ENCODE results near the gene PTPRD.

The PTPRD gene

DNA sequence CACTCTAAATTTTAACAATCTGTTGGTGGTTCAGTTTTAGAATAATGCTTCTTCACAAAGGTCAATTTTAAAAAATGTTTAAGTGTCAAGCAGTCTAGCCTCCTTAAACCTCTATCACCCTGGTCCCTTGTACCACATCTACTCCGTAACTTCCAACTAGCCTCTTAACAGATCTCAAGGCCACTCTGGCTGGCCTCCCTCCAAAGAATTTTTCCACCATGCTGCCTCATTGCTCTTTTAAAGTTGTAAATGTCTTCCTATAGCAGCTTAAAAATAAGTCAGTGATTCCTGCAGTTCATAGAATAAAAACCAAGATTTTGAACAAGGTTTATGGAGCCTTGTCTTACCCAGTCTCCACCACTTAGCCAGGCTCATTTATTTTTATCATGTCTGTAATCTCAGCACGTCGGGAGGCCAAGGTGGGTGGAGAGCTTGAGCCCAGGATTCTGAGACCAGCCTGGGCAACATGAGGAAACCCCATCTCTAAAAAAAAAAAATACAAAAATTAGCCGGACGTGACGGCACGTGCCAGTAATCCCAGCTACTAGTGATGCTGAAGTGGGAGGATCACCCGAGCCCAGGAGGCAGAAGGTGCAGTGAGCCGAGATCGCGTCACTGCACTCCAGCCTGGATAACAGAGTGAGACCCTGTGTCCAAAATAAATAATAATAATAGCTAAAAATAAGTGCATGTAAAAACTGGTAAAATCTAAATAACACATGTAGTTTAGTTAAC, 1888.4 kb downstream of the PTPRD start:
- no peak for TF ChIP-seq POLR2A (IDR thresholded peaks at IDR 0.05; ENCODE audit: low read depth, low read length)
- no peak for TF ChIP-seq TAF1 (IDR thresholded peaks at IDR 0.05; ENCODE audit: borderline replicate concordance, low read depth, low read length)
- DNase-seq (ENCODE audit: insufficient read length) (no peak), FAIRE-seq (no peak)

GRCh38 chr9:8723195-8723594, 1889.6 kb downstream of the PTPRD start:
- FAIRE-seq (no peak), DNase-seq (ENCODE audit: insufficient read length) (no peak)
- TF ChIP-seq POLR2A (IDR thresholded peaks at IDR 0.05; ENCODE audit: low read depth, low read length) (no peak), POLR2AphosphoS5 (IDR thresholded peaks at IDR 0.05; ENCODE audit: low read depth, low read length) (no peak), TAF1 (IDR thresholded peaks at IDR 0.05; ENCODE audit: borderline replicate concordance, low read depth, low read length) (no peak)

- FAIRE-seq (no peak), DNase-seq (ENCODE audit: insufficient read length) (no peak)
- TF ChIP-seq TAF1 (IDR thresholded peaks at IDR 0.05; ENCODE audit: borderline replicate concordance, low read depth, low read length) = no peak
- TF ChIP-seq POLR2A (IDR thresholded peaks at IDR 0.05; ENCODE audit: low read depth, low read length) = no peak
- TF ChIP-seq POLR2AphosphoS5 (IDR thresholded peaks at IDR 0.05; ENCODE audit: low read depth, low read length) = no peak
These were observed 1892.8 kb downstream of the PTPRD start for GRCh38 chr9:8719833-8720486.

GRCh38 chr9:8718121-8718725, 1894.6 kb downstream of the PTPRD start:
- TF ChIP-seq POLR2A (IDR thresholded peaks at IDR 0.05; ENCODE audit: low read depth, low read length) = no peak
- no peak for TF ChIP-seq TAF1 (IDR thresholded peaks at IDR 0.05; ENCODE audit: borderline replicate concordance, low read depth, low read length)
- TF ChIP-seq POLR2AphosphoS5 (IDR thresholded peaks at IDR 0.05; ENCODE audit: low read depth, low read length) = no peak
- no peak for DNase-seq (ENCODE audit: insufficient read length)
- no peak for FAIRE-seq

DNA sequence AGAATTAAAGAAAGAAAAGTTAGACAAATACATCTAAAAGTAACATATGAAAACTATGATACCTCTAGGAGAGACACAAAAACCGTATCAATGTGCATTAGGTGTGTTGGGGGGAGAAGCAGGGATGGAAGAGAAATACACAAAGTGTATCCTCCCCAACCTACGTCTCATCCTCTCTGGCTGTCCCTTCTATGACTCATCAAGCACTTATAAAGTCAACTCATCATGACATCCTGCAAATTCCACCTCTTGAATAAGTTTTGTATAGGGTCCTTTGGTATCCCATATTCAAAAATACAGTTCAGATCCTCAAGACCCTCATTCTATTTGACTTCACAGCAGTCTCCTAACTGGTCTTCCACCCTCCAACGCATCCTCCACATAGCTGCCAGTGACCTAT, 1895.7 kb downstream of the PTPRD start:
- FAIRE-seq (no peak), DNase-seq (ENCODE audit: insufficient read length) (no peak)
- TF ChIP-seq POLR2A (IDR thresholded peaks at IDR 0.05; ENCODE audit: low read depth, low read length) (no peak), POLR2AphosphoS5 (IDR thresholded peaks at IDR 0.05; ENCODE audit: low read depth, low read length) (no peak), TAF1 (IDR thresholded peaks at IDR 0.05; ENCODE audit: borderline replicate concordance, low read depth, low read length) (no peak)

DNA sequence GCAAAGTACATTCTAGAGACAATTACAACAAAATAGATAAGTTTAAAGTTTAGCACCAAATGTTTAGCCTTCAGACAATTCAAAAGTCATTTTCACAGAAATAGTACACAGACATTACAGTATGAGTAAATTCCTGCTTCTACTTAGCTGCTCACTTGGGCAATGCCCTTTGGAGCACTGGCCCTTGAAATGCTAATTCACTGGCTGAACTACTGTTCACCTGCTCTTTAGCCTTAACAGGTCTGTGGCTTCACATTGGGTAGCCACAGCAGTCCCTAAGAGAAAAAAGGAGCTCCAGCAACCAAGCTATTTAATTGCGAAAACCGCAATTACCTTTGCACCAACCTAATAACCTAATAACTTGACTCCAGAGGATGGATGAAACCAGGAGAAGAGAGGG, 1897.0 kb downstream of the PTPRD start:
- DNase-seq (ENCODE audit: insufficient read length) = no peak
- no peak for FAIRE-seq
- TF ChIP-seq POLR2AphosphoS5 (IDR thresholded peaks at IDR 0.05; ENCODE audit: low read depth, low read length) (no peak), TAF1 (IDR thresholded peaks at IDR 0.05; ENCODE audit: borderline replicate concordance, low read depth, low read length) (no peak)

- FAIRE-seq (no peak), DNase-seq (ENCODE audit: insufficient read length) (no peak)
- TF ChIP-seq POLR2AphosphoS5 (IDR thresholded peaks at IDR 0.05; ENCODE audit: low read depth, low read length) = no peak
- no peak for TF ChIP-seq TAF1 (IDR thresholded peaks at IDR 0.05; ENCODE audit: borderline replicate concordance, low read depth, low read length)
- no peak for TF ChIP-seq POLR2A (IDR thresholded peaks at IDR 0.05; ENCODE audit: low read depth, low read length)
These were observed 1899.0 kb downstream of the PTPRD start for GRCh38 chr9:8713811-8714165.

- FAIRE-seq (no peak), DNase-seq (ENCODE audit: insufficient read length) (no peak)
- TF ChIP-seq POLR2AphosphoS5 (IDR thresholded peaks at IDR 0.05; ENCODE audit: low read depth, low read length) (no peak), POLR2A (IDR thresholded peaks at IDR 0.05; ENCODE audit: low read depth, low read length) (no peak), TAF1 (IDR thresholded peaks at IDR 0.05; ENCODE audit: borderline replicate concordance, low read depth, low read length) (no peak)
These were observed 1899.5 kb downstream of the PTPRD start for GRCh38 chr9:8713149-8713810.

- no peak for FAIRE-seq
- TF ChIP-seq POLR2AphosphoS5 (IDR thresholded peaks at IDR 0.05; ENCODE audit: low read depth, low read length) (no peak), POLR2A (IDR thresholded peaks at IDR 0.05; ENCODE audit: low read depth, low read length) (no peak), TAF1 (IDR thresholded peaks at IDR 0.05; ENCODE audit: borderline replicate concordance, low read depth, low read length) (no peak)
- DNase-seq (ENCODE audit: insufficient read length) = no peak
These were observed 1903.1 kb downstream of the PTPRD start for GRCh38 chr9:8709731-8710130.

GRCh38 chr9:8708728-8709127, 1904.1 kb downstream of the PTPRD start:
- no peak for TF ChIP-seq POLR2A (IDR thresholded peaks at IDR 0.05; ENCODE audit: low read depth, low read length)
- no peak for TF ChIP-seq TAF1 (IDR thresholded peaks at IDR 0.05; ENCODE audit: borderline replicate concordance, low read depth, low read length)
- TF ChIP-seq POLR2AphosphoS5 (IDR thresholded peaks at IDR 0.05; ENCODE audit: low read depth, low read length) = no peak

GRCh38 chr9:8706998-8707397, 1905.8 kb downstream of the PTPRD start:
- TF ChIP-seq TAF1 (IDR thresholded peaks at IDR 0.05; ENCODE audit: borderline replicate concordance, low read depth, low read length) (no peak), POLR2AphosphoS5 (IDR thresholded peaks at IDR 0.05; ENCODE audit: low read depth, low read length) (no peak), POLR2A (IDR thresholded peaks at IDR 0.05; ENCODE audit: low read depth, low read length) (no peak)
- DNase-seq (ENCODE audit: insufficient read length) (no peak), FAIRE-seq (no peak)

More at GRCh38 chr9:8708728-8709127, 1904.1 kb downstream of the PTPRD start:
- no peak for DNase-seq (ENCODE audit: insufficient read length)
- FAIRE-seq = no peak

All from GM12892 (cell line).